K562 (cell line): Measurements from ENCODE around the gene MIDN. TPM values are rescaled to one million over a fixed set of nuclear protein-coding genes. Genes with fewer than 3 reads are reported as not detected.

ENCODE experiments used
- CBFB ChIP-seq: sonication (generic); formaldehyde crosslinking; IDR thresholded peaks from 2 replicates; pipeline ENCODE4 v1.4.0; 2020; ENCODE audit warnings: mild to moderate bottlenecking, missing genetic modification reagents
- CHD1 ChIP-seq: fragments of 200-600 bp; sonication (generic); IDR thresholded peaks from one replicate; pipeline ENCODE4 v1.6.1; 2012; ENCODE audit warnings: mild to moderate bottlenecking, moderate library complexity, low read length, inconsistent platforms
- CHD2 ChIP-seq: IDR thresholded peaks from 2 replicates; pipeline ENCODE4 v1.6.1; 2011; ENCODE audit warnings: low read depth, low read length
- EGR1 ChIP-seq: fragments of 450-650 bp; conservative IDR thresholded peaks from 2 replicates; pipeline ENCODE4 v1.6.1; 2017; ENCODE audit warnings: mild to moderate bottlenecking
- GATA2 ChIP-seq: sonication (generic); formaldehyde crosslinking; IDR thresholded peaks from 2 replicates; pipeline ENCODE4 v1.4.0; 2020; ENCODE audit warnings: mild to moderate bottlenecking, missing genetic modification reagents
- HOMEZ ChIP-seq: fragments of 250-450 bp; sonication (Bioruptor Pico); IDR thresholded peaks from 2 replicates; pipeline ENCODE4 v1.4.0; 2020; ENCODE audit warnings: mild to moderate bottlenecking, moderate library complexity
- KLF1 ChIP-seq: fragments of 450-650 bp; IDR thresholded peaks from 2 replicates; pipeline ENCODE4 v1.6.1; 2016; ENCODE audit warnings: missing genetic modification characterization, missing compliant biosample characterization
- MIER1 ChIP-seq: fragments of 450-650 bp; IDR thresholded peaks from 2 replicates; pipeline ENCODE4 v1.6.1; 2016; ENCODE audit warnings: antibody characterized with exemption, mild to moderate bottlenecking, low read depth
- MTA1 ChIP-seq: fragments of 450-650 bp; IDR thresholded peaks from 2 replicates; pipeline ENCODE4 v1.6.1; 2017; ENCODE audit warnings: borderline replicate concordance
- MYBL2 ChIP-seq, 2 experiments: fragments of 450-650 bp in 1 of 2; sonication (generic) in 1 of 2; formaldehyde crosslinking in 1 of 2; IDR thresholded peaks; 2 replicates each; pipeline versions ENCODE4 v1.6.1 to v1.8.1; 2017 to 2022; ENCODE audit warnings: borderline replicate concordance in 1 of 2, inconsistent platforms in 1 of 2, low read depth in 1 of 2, mild to moderate bottlenecking in 1 of 2, missing genetic modification reagents in 1 of 2, moderate library complexity in 1 of 2
- POLR2B ChIP-seq: fragments of 450-650 bp; IDR thresholded peaks from 2 replicates; pipeline ENCODE4 v1.6.1; 2018; ENCODE audit warnings: low read depth; ENCODE audit not compliant: partially characterized antibody
- RBM15 ChIP-seq: fragments of 200-400 bp; formaldehyde crosslinking; IDR thresholded peaks from 2 replicates; pipeline ENCODE4 v1.6.1; 2018; ENCODE audit warnings: mild to moderate bottlenecking, low read length, moderate library complexity; ENCODE audit not compliant: insufficient read depth
- RNF2 ChIP-seq: sonication (generic); IDR thresholded peaks from 2 replicates; pipeline ENCODE4 v1.6.1; 2016
- SMARCB1 ChIP-seq: IDR thresholded peaks from 2 replicates; pipeline ENCODE4 v1.6.1; 2011; ENCODE audit warnings: improper control_type of control experiment, low read depth; ENCODE audit not compliant: insufficient read length
- SRSF3 ChIP-seq: fragments of 200-400 bp; formaldehyde crosslinking; IDR thresholded peaks from 2 replicates; pipeline ENCODE4 v1.6.1; 2016; ENCODE audit warnings: mild to moderate bottlenecking, low read length, moderate library complexity; ENCODE audit not compliant: insufficient read depth
- ZBTB33 ChIP-seq: sonication (generic); formaldehyde crosslinking; IDR thresholded peaks from 2 replicates; pipeline ENCODE4 v1.8.1; 2023; ENCODE audit warnings: mild to moderate bottlenecking, missing genetic modification reagents
- ZFX ChIP-seq: sonication (generic); formaldehyde crosslinking; IDR thresholded peaks from 2 replicates; pipeline ENCODE4 v1.8.0; 2022; ENCODE audit warnings: mild to moderate bottlenecking, missing genetic modification reagents, moderate library complexity
- ZNF197 ChIP-seq: fragments of 200-800 bp; sonication (Bioruptor generic); IDR thresholded peaks from 2 replicates; pipeline ENCODE4 v1.6.1; 2016; ENCODE audit warnings: low read depth, missing genetic modification characterization, missing compliant biosample characterization
- ZNF24 ChIP-seq: fragments of 450-650 bp; IDR thresholded peaks from 2 replicates; pipeline ENCODE4 v1.6.1; 2016
- ZNF311 ChIP-seq: fragments of 250-450 bp; sonication (Bioruptor Pico); IDR thresholded peaks from 2 replicates; pipeline ENCODE4 v1.4.0; 2020; ENCODE audit warnings: mild to moderate bottlenecking, moderate library complexity
- ZNF444 ChIP-seq: fragments of 250-450 bp; sonication (Bioruptor Pico); IDR thresholded peaks from 2 replicates; pipeline ENCODE4 v1.4.0; 2020; ENCODE audit warnings: mild to moderate bottlenecking, moderate library complexity
- polyA plus RNA-seq, 8 experiments: library from polyadenylated mRNA; depleted of rRNA in 4 of 8; stranded (reverse) in 5 of 8; unstranded in 3 of 8; fragments of >200 nt; fragmentation: Nextera tagmentation in 2 of 8; fragmentation: Illumina TruSeq in 1 of 8; extraction: Ambion mirVana in 2 of 8; extraction: Trizol in 1 of 8; gene quantifications; 2 replicates each; pipeline versions ENCODE4 v1.2.1 to v1.2.3, GENCODE V29; 2011 to 2014; ENCODE audit warnings: inconsistent platforms in 1 of 8, missing spikeins in 1 of 8
- total RNA-seq, 7 experiments: library from RNA; depleted of rRNA in 6 of 7; stranded (reverse); fragments of >200 nt in 6 of 7; fragmentation: Illumina TruSeq in 2 of 7; extraction: Trizol in 2 of 7; gene quantifications; 2 replicates each; pipeline versions ENCODE4 v1.2.1 to v1.2.3, GENCODE V29; 2011 to 2021; ENCODE audit warnings: low replicate concordance in 1 of 7
- TF ChIP-seq, protein P1 (sequence below), 3 experiments: IDR thresholded peaks in 2 of 3; conservative IDR thresholded peaks in 1 of 3; 2 replicates each; pipeline ENCODE4 v1.5.1; 2011 to 2012; ENCODE audit warnings: low read length in 3 of 3, mild to moderate bottlenecking in 3 of 3, control low read depth in 2 of 3, improper control_type of control experiment in 1 of 3, inconsistent platforms in 1 of 3, low read depth in 1 of 3, mixed read lengths in 1 of 3, moderate library complexity in 1 of 3; ENCODE audit not compliant: insufficient read depth in 2 of 3
- TF ChIP-seq, protein P2 (sequence below): fragments of 250-450 bp; sonication (Bioruptor Pico); IDR thresholded peaks from 2 replicates; pipeline ENCODE4 v1.9.0; 2021; ENCODE audit warnings: mild to moderate bottlenecking

Gene MIDN
- total and polyA plus RNA-seq, 9 of the 15 experiments (the other 6 are each of a cell fraction or from before 2014, with no cell fraction given), result 0.17 to 120 (median 10.1) TPM

- no peak for TF ChIP-seq ZNF197
- TF ChIP-seq, protein P1, sequence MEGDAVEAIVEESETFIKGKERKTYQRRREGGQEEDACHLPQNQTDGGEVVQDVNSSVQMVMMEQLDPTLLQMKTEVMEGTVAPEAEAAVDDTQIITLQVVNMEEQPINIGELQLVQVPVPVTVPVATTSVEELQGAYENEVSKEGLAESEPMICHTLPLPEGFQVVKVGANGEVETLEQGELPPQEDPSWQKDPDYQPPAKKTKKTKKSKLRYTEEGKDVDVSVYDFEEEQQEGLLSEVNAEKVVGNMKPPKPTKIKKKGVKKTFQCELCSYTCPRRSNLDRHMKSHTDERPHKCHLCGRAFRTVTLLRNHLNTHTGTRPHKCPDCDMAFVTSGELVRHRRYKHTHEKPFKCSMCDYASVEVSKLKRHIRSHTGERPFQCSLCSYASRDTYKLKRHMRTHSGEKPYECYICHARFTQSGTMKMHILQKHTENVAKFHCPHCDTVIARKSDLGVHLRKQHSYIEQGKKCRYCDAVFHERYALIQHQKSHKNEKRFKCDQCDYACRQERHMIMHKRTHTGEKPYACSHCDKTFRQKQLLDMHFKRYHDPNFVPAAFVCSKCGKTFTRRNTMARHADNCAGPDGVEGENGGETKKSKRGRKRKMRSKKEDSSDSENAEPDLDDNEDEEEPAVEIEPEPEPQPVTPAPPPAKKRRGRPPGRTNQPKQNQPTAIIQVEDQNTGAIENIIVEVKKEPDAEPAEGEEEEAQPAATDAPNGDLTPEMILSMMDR (IDR thresholded peaks at IDR 0.05 in 2 of 3, conservative IDR thresholded peaks at IDR 0.05 in 1 of 3; ENCODE audit: insufficient read depth in 2 of 3, low read depth in 1 of 3, low read length in 3 of 3), result no peak
- no peak for TF ChIP-seq MYBL2 (IDR thresholded peaks at IDR 0.05; ENCODE audit: low read depth)
- TF ChIP-seq MYBL2 (CRISPR knock-in tag; IDR thresholded peaks at IDR 0.05; ENCODE audit: borderline replicate concordance), result no peak
- TF ChIP-seq SMARCB1, result no peak
- TF ChIP-seq MIER1, result 0 out of 2 replicates have a peak, but pooled peaks have one; percentile 23
- TF ChIP-seq EGR1, result peak; percentile 100
- no peak for TF ChIP-seq ZBTB33 (CRISPR knock-in tag)
- no peak for TF ChIP-seq GATA2 (CRISPR knock-in tag)
- TF ChIP-seq CHD1, result no peak
- TF ChIP-seq, protein P2, sequence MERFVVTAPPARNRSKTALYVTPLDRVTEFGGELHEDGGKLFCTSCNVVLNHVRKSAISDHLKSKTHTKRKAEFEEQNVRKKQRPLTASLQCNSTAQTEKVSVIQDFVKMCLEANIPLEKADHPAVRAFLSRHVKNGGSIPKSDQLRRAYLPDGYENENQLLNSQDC (CRISPR knock-in tag), result no peak
- TF ChIP-seq CHD2, result no peak
- no peak for TF ChIP-seq ZNF311 (CRISPR knock-in tag)
- TF ChIP-seq SRSF3, result no peak
- TF ChIP-seq CBFB, result peak; percentile 28; the same call in 1 of the 2 replicates
- no peak for TF ChIP-seq RBM15
- no peak for TF ChIP-seq ZNF444 (CRISPR knock-in tag)
- no peak for TF ChIP-seq ZFX (CRISPR knock-in tag)
- TF ChIP-seq RNF2, result no peak
- peak; percentile 34 for TF ChIP-seq POLR2B
- TF ChIP-seq HOMEZ, result peak; percentile 40; the same call in 1 of the 2 replicates
- no peak for TF ChIP-seq ZNF24
- no peak for TF ChIP-seq KLF1
- TF ChIP-seq MTA1, result no peak
These were observed 27.7 kb downstream of the MIDN start (continued) for GRCh38 chr19:1275976-1276627.
